Colonic mucosa (tissue), 4 donors: ENCODE data around the gene KL. TPM values are rescaled to one million over a fixed set of nuclear protein-coding genes. Genes with fewer than 3 reads are reported as not detected.

Experiments
- DNase-seq: peaks from one replicate; pipeline ENCODE4 v3.0.0-alpha.2; 2020
- H3K27ac ChIP-seq: fragments of 200-600 bp; one replicate; pipeline ENCODE4 v1.8.0; 2021
- H3K27me3 ChIP-seq: fragments of 200-600 bp; one replicate; pipeline ENCODE4 v1.8.0; 2021
- H3K36me3 ChIP-seq: fragments of 200-600 bp; one replicate; pipeline ENCODE4 v1.8.0; 2021
- H3K4me1 ChIP-seq: fragments of 200-600 bp; one replicate; pipeline ENCODE4 v1.8.0; 2021; ENCODE audit warnings: mild to moderate bottlenecking
- H3K4me3 ChIP-seq: fragments of 200-600 bp; one replicate; pipeline ENCODE4 v1.8.0; 2021
- H3K9ac ChIP-seq, 2 donors: one replicate each; pipeline ENCODE4 v1.7.0; 2013; ENCODE audit warnings: control low read depth in 2 of 2, low read depth in 2 of 2, low read length in 2 of 2
- H3K9me3 ChIP-seq: fragments of 200-600 bp; one replicate; pipeline ENCODE4 v1.8.0; 2021
- intact Hi-C: fragments of 100-400 bp; cut with DNase I; formaldehyde crosslinking; loops from one replicate; pipeline ENCODE4 v1.14.1; 2022
- total RNA-seq, 2 donors: library from RNA; stranded (reverse); fragmentation: NEBNext Ultra II Directional in 1 of 2; extraction: Animal tissue kit (Norgen Biotek cat#: 25700) in 1 of 2; gene quantifications; one replicate each; pipeline ENCODE4 v1.2.1, GENCODE V29; 2021
- TF ChIP-seq, protein P1 (sequence below): fragments of 200-600 bp; IDR thresholded peaks from one replicate; pipeline ENCODE4 v1.8.0; 2022; ENCODE audit warnings: antibody characterized with exemption, mild to moderate bottlenecking
- donor health status: healthy.
- donor health status: DM: no; HTN: no; CAD: no.
- donor health status: DM: no; HTN: no; CAD: no.

The KL gene
- total RNA-seq, 2 donors from 2014 or later = 0.57 to 1.9 TPM

DNA sequence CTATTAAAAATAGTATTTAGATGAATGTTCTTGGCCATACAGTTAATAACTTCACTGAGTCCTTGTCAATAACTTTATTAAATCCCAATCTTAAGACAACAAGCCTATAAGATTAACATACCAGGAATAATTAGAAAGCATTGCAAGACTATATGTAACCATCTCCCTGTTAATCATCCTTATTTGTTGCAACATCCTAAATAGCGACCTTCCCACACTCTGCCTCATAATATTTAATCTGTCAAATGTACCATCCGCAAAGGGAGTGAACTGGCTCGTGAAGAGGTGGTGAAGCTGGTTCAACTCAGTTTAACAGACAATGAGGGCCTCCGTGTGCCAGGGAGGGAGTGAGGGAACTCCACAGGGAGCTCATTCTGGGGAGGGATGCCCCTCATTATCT lies 33.9 kb downstream of the KL start:
- Histone ChIP-seq H3K9ac (no peak overlapping the region), H3K27ac (no peak overlapping the region), H3K9me3 (no peaks in the 10 kb centered on the region), H3K27me3 (no peaks in the 10 kb centered on the region), H3K4me3 (no peak overlapping the region), H3K36me3 (no peaks in the 10 kb centered on the region), H3K4me1 (no peaks in the 10 kb centered on the region)
- intact Hi-C loops = no loop called here
- DNase-seq = no peak
- TF ChIP-seq, protein P1, sequence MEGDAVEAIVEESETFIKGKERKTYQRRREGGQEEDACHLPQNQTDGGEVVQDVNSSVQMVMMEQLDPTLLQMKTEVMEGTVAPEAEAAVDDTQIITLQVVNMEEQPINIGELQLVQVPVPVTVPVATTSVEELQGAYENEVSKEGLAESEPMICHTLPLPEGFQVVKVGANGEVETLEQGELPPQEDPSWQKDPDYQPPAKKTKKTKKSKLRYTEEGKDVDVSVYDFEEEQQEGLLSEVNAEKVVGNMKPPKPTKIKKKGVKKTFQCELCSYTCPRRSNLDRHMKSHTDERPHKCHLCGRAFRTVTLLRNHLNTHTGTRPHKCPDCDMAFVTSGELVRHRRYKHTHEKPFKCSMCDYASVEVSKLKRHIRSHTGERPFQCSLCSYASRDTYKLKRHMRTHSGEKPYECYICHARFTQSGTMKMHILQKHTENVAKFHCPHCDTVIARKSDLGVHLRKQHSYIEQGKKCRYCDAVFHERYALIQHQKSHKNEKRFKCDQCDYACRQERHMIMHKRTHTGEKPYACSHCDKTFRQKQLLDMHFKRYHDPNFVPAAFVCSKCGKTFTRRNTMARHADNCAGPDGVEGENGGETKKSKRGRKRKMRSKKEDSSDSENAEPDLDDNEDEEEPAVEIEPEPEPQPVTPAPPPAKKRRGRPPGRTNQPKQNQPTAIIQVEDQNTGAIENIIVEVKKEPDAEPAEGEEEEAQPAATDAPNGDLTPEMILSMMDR = no peak

DNA sequence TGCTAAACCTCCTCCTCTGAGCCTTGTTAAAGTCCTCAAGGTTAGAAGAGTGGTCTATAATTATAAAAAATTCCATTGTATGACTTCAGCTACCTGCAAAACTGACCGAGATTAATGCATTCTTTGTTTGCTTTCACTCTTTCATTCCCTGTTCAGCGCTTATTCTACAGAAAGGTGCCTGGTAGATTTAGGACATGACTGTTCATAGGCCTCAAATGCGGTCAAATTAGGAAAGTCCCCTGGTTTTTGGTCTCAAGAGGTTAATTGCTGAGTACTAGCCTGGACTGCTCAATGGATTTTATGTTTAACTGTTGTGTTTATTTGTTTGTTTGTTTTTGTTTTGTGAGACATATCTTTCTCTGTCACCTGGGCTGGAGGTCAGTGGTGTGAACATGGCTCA lies 35.4 kb downstream of the KL start:
- no peak overlapping the region for H3K27ac ChIP-seq
- intact Hi-C loops = no loop called here

DNA sequence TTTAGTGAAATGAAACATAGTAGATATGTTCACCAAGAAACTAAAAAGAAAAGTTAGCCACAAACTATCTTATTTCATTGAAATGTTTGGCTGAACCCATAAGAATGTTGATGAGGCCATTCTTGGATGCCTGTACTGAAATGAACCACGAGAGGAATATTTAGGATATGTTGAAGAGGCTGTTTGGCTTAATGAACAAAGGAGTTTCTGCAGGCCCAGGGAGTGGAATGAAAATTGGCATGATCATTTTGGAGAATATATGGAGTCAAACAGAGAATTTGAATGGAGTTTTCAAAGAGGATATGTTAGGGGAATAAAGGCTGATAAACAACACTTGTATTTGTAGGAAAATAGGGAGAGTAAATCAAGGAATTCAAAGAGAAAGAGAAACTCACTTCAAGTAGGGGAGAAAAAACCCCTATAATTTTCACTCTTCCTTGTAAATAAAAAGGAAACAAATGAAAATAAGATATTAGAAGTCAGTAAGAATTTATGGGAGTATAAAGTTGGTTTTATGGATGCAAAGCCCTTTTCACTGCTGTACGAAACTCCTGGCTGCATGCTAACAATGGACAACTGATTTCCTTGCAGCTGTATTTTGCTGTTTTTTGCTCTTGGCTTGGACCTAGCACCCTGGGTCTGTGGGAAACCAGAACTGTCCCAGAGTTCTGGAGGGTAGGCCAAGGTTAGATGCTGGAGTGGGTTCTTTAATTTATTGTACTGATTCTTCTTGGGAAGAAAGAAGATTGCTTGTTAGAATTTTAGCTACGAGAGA lies 36.5 kb downstream of the KL start:
- Histone ChIP-seq H3K27me3 (no peaks in the 10 kb centered on the region), H3K9me3 (no peaks in the 10 kb centered on the region), H3K4me1 (no peaks in the 10 kb centered on the region), H3K4me3 (no peak overlapping the region), H3K36me3 (no peaks in the 10 kb centered on the region), H3K9ac (no peak overlapping the region), H3K27ac (no peak overlapping the region)
- intact Hi-C loops = no loop called here
- DNase-seq = no peak
- TF ChIP-seq, protein P1 = no peak

More for the DNA sequence above, 35.4 kb downstream of the KL start:
- TF ChIP-seq, protein P1 = no peak
- Histone ChIP-seq H3K9ac (no peak overlapping the region), H3K36me3 (no peaks in the 10 kb centered on the region), H3K4me3 (no peak overlapping the region), H3K27me3 (no peaks in the 10 kb centered on the region), H3K9me3 (no peaks in the 10 kb centered on the region), H3K4me1 (no peaks in the 10 kb centered on the region)
- no peak for DNase-seq

DNA sequence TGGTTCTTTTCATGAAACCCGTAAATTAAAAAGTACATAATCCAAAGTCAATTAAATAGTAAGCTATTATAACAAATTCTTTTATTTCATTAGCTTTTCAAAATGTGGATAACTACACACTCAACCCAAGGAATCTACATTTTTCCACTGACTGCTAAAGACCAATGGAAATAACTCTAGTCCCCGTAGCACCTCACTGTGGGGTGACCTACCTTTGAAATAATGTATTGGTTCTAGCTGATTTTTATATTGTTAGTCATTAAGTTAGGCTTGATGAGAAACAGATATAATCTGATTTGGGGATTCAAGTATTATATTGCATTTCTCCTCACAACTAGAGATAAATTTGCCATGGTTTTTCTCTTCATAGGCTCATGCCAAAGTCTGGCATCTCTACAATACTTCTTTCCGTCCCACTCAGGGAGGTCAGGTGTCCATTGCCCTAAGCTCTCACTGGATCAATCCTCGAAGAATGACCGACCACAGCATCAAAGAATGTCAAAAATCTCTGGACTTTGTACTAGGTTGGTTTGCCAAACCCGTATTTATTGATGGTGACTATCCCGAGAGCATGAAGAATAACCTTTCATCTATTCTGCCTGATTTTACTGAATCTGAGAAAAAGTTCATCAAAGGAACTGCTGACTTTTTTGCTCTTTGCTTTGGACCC lies 37.3 kb downstream of the KL start:
- TF ChIP-seq, protein P1 = no peak
- H3K27me3 ChIP-seq = no peaks in the 10 kb centered on the region
- intact Hi-C loops = no loop called here
- DNase-seq = no peak
- no peaks in the 10 kb centered on the region for H3K4me1 ChIP-seq
- H3K4me3 ChIP-seq = no peak overlapping the region
- no peaks in the 10 kb centered on the region for H3K9me3 ChIP-seq
- no peak overlapping the region for H3K27ac ChIP-seq
- no peaks in the 10 kb centered on the region for H3K36me3 ChIP-seq
- H3K9ac ChIP-seq = no peak overlapping the region

DNA sequence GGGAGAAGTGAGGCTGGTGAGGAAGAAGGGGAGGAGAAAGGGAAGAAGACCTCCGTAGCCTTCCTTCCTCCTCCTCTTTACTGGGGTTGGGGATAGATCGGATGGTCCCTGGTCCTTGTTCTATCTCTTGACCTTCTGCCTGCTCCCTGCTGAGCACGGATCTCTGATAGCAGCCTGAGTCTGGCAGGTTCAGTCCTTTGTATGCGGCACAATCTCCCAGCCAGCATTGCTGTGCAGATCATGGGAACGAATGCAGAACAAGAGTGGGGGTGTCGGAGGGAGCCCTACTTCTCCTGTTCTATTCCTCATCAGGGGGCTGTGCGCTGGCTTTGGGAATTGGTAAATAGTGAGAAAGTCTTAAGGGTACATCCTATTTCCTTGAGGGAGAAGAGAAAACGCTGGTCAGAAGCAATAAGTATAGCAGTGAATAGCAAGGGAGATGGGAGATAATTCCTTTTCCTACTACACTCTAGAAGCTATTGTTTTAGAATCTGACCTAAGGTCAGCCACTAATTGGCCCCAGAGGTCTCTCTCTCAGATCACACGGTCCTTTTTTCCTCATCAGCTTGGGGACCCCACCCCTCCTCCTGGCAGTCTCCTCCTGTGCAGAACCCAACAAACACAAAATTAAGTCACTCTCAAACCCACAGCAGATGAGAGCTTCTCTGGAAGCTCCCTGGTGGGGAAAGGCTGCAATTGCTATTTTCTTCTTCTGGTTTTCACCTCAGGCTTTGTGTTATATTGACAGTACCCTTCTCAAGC lies 41.0 kb downstream of the KL start:
- no peaks in the 10 kb centered on the region for H3K4me1 ChIP-seq
- intact Hi-C loops = no loop called here
- no peaks in the 10 kb centered on the region for H3K9me3 ChIP-seq
- H3K27me3 ChIP-seq = no peaks in the 10 kb centered on the region
- DNase-seq = no peak
- H3K4me3 ChIP-seq = no peak overlapping the region
- H3K27ac ChIP-seq = no peak overlapping the region
- no peaks in the 10 kb centered on the region for H3K36me3 ChIP-seq
- no peak overlapping the region for H3K9ac ChIP-seq
- TF ChIP-seq, protein P1 = peak; percentile 15
